GM12878 (cell line): ENCODE data around the gene COL23A1. TPM values are rescaled to one million over a fixed set of nuclear protein-coding genes. Genes with fewer than 3 reads are reported as not detected.

Source experiments
- ATAC-seq: fragments of 200-7000 bp; cut with Tn5 transposase; 3 replicates; pipeline ENCODE4 v1.9.1; 2020; ENCODE audit warnings: mild to moderate bottlenecking, moderate library complexity
- BruUV-seq: library from RNA; stranded (reverse); fragments of 400-500 nt; replicated peaks from 2 replicates; lab custom pipeline; 2021; lab: Mats Ljungman, UMichigan
- CTCF ChIA-PET: fragments of 300-600 bp; sonication (Branson Sonifier 250); formaldehyde crosslinking; extraction: SDS; loops from one replicate; lab custom pipeline; 2021; ENCODE audit warnings: inconsistent platforms; lab: Yijun Ruan, JAX
- POLR2A ChIA-PET: fragments of 350-600 bp; formaldehyde crosslinking; extraction: SDS; loops from one replicate; lab custom pipeline; 2021; ENCODE audit warnings: inconsistent platforms; lab: Charles Lee
- RAD21 ChIA-PET: fragments of 300-600 bp; sonication (Branson Sonifier 250); formaldehyde crosslinking; loops from one replicate; lab custom pipeline; 2023; ENCODE audit warnings: antibody characterized with exemption; ENCODE audit not compliant: unreplicated experiment; lab: Charles Lee
- SMC1A ChIA-PET: fragments of 300-600 bp; sonication (Branson Sonifier 250); formaldehyde crosslinking; loops from one replicate; lab custom pipeline; 2023; ENCODE audit not compliant: unreplicated experiment, uncharacterized antibody; lab: Charles Lee
- DNase-seq: peaks from one replicate; pipeline ENCODE4 v3.0.0-alpha.2; 2011; ENCODE audit warnings: low read depth, low spot score
- FAIRE-seq: peaks from 3 replicates; lab custom pipeline; 2011; peaks lifted over from hg19 to GRCh38; lab: Jason Lieb, UNC
- H2AFZ ChIP-seq: 2 replicates; pipeline ENCODE4 v1.6.0; 2011; ENCODE audit warnings: low read depth, low read length, control low read depth; ENCODE audit not compliant: control insufficient read depth
- H3K27ac ChIP-seq: 2 replicates; pipeline ENCODE4 v1.5.1; 2011; ENCODE audit warnings: control low read depth; ENCODE audit not compliant: control insufficient read depth, insufficient read depth
- H3K27me3 ChIP-seq, 2 experiments: replicated peaks in 1 of 2; 2 replicates each; pipeline versions ENCODE4 v1.6.0 to v1.6.1; 2011; ENCODE audit warnings: low read length in 1 of 2; ENCODE audit not compliant: control insufficient read depth in 2 of 2, insufficient read depth in 2 of 2
- H3K36me3 ChIP-seq, 2 experiments: 2 replicates each; pipeline ENCODE4 v1.5.1; 2011; ENCODE audit warnings: low read length in 1 of 2; ENCODE audit not compliant: control insufficient read depth in 2 of 2, insufficient read depth in 2 of 2
- H3K4me1 ChIP-seq: 2 replicates; pipeline ENCODE4 v1.6.1; 2011; ENCODE audit warnings: mild to moderate bottlenecking, low read length, moderate library complexity, mixed read lengths; ENCODE audit not compliant: control insufficient read depth, insufficient read depth
- H3K4me2 ChIP-seq: 2 replicates; pipeline ENCODE4 v1.6.0; 2011; ENCODE audit warnings: control low read depth; ENCODE audit not compliant: control insufficient read depth, insufficient read depth
- H3K4me3 ChIP-seq: fragments of 200-600 bp; sonication (generic); 2 replicates; pipeline ENCODE4 v1.5.1; 2016
- H3K79me2 ChIP-seq: 2 replicates; pipeline ENCODE4 v1.6.0; 2011; ENCODE audit warnings: low read length; ENCODE audit not compliant: control insufficient read depth, insufficient read depth
- H3K9ac ChIP-seq: 2 replicates; pipeline ENCODE4 v1.8.0; 2011; ENCODE audit warnings: low read length, control low read depth, mixed read lengths; ENCODE audit not compliant: control insufficient read depth, insufficient read depth
- H3K9me3 ChIP-seq: replicated peaks from 3 replicates; pipeline ENCODE4 v1.5.1; 2011; ENCODE audit warnings: mild to moderate bottlenecking, low read length; ENCODE audit not compliant: control insufficient read depth, insufficient read depth
- H4K20me1 ChIP-seq: 2 replicates; pipeline ENCODE4 v1.6.0; 2011; ENCODE audit not compliant: control insufficient read depth, insufficient read depth
- BCL3 ChIP-seq: IDR thresholded peaks from 2 replicates; pipeline ENCODE4 v1.6.1; 2011; ENCODE audit warnings: borderline replicate concordance, low read depth, mild to moderate bottlenecking, moderate library complexity, low read length; ENCODE audit not compliant: insufficient read depth, poor library complexity, severe bottlenecking
- BRCA1 ChIP-seq: IDR thresholded peaks from 2 replicates; pipeline ENCODE4 v1.6.1; 2011; ENCODE audit warnings: low read depth, low read length, improper control_type of control experiment
- FOS ChIP-seq: IDR thresholded peaks from 3 replicates; pipeline ENCODE4 v1.6.1; 2011; ENCODE audit warnings: borderline replicate concordance; ENCODE audit not compliant: insufficient read length; ENCODE audit errors: extremely low read depth
- IRF4 ChIP-seq: IDR thresholded peaks from 2 replicates; pipeline ENCODE4 v1.6.1; 2011; ENCODE audit warnings: low read depth, low read length
- NFXL1 ChIP-seq: fragments of 450-650 bp; IDR thresholded peaks from 2 replicates; pipeline ENCODE4 v1.6.1; 2017; ENCODE audit warnings: antibody characterized with exemption, mild to moderate bottlenecking, borderline replicate concordance
- NFYB ChIP-seq: IDR thresholded peaks from 2 replicates; pipeline ENCODE4 v1.6.1; 2011; ENCODE audit warnings: low read depth, mild to moderate bottlenecking, low read length, improper control_type of control experiment, moderate library complexity; ENCODE audit not compliant: insufficient read depth
- NRF1 ChIP-seq: conservative IDR thresholded peaks from 2 replicates; pipeline ENCODE4 v1.6.1; 2011; ENCODE audit warnings: mild to moderate bottlenecking, low read depth, low read length, improper control_type of control experiment
- SMAD5 ChIP-seq: IDR thresholded peaks from 2 replicates; pipeline ENCODE4 v1.6.1; 2016; ENCODE audit warnings: antibody characterized with exemption, low read depth
- SREBF1 ChIP-seq: IDR thresholded peaks from 2 replicates; pipeline ENCODE4 v1.6.1; 2012; ENCODE audit warnings: mild to moderate bottlenecking, low read length
- TAF1 ChIP-seq: IDR thresholded peaks from 2 replicates; pipeline ENCODE4 v1.6.1; 2011; ENCODE audit warnings: mild to moderate bottlenecking, low read depth, low read length, borderline replicate concordance
- WGBS: methylation state at CpG from one replicate; pipeline ENCODE4 v1.1.6; 2016; ENCODE audit warnings: low lambda C conversion rate; ENCODE audit not compliant: insufficient replicate concordance, insufficient coverage; ENCODE audit errors: missing lambda C conversion rate; 5-methylcytosine and 5-hydroxymethylcytosine counted together
- in situ Hi-C: fragments of 300-500 bp; cut with MboI; formaldehyde crosslinking; loops from 9 replicates; pipeline ENCODE4 v1.14.3; 2018; ENCODE audit warnings: mixed read lengths
- intact Hi-C: fragments of 100-400 bp; cut with micrococcal nuclease; formaldehyde crosslinking; loops from one replicate; pipeline ENCODE4 v1.14.2; 2022; ENCODE audit not compliant: unreplicated experiment
- polyA plus RNA-seq, 11 experiments: library from polyadenylated mRNA; depleted of rRNA in 4 of 11; unstranded in 6 of 11; stranded (reverse) in 5 of 11; fragments of >200 nt; fragmentation: Nextera tagmentation in 4 of 11; fragmentation: Illumina TruSeq in 1 of 11; extraction: Ambion mirVana in 4 of 11; extraction: Trizol in 1 of 11; gene quantifications; 1 replicate in 1 of 11; 2 replicates in 10 of 11; pipeline versions ENCODE4 v1.2.1 to v1.2.3, GENCODE V29; 2011 to 2016; ENCODE audit warnings: inconsistent platforms in 2 of 11, missing spikeins in 2 of 11, low read depth in 1 of 11
- total RNA-seq, 4 experiments: library from RNA; depleted of rRNA in 3 of 4; stranded (reverse); fragments of >200 nt in 3 of 4; fragmentation: Illumina TruSeq in 1 of 4; extraction: Trizol in 1 of 4; gene quantifications; 2 replicates each; pipeline versions ENCODE4 v1.2.1 to v1.2.3, GENCODE V29; 2013 to 2021

Gene COL23A1
- total and polyA plus RNA-seq, 10 of the 15 experiments (the other 5 are each of a cell fraction or from before 2014, with no cell fraction given) = 0.03 to 0.83 (median 0.09) TPM; not detected in 5

GRCh38 chr5:178536541-178537466 is 53.4 kb downstream of the COL23A1 start:
- SMC1A ChIA-PET = no interaction called here
- BruUV-seq = no TSS peak
- FAIRE-seq = no peak

GRCh38 chr5:178535299-178536175 is 54.7 kb downstream of the COL23A1 start:
- no peak for DNase-seq
- SMC1A ChIA-PET = no interaction called here
- Histone ChIP-seq H3K4me3 (no peak overlapping the region), H4K20me1 (no peaks in the 10 kb centered on the region), H3K9ac (no peak overlapping the region), H3K79me2 (no peaks in the 10 kb centered on the region), H3K27me3 (no peaks in the 10 kb centered on the region), H3K4me1 (no peaks in the 10 kb centered on the region), H2AFZ (no peak overlapping the region), H3K4me2 (no peak overlapping the region), H3K27ac (no peak overlapping the region), H3K9me3 (no peaks in the 10 kb centered on the region), H3K36me3 (no peaks in the 10 kb centered on the region)
- CTCF ChIA-PET = no interaction called here
- intact Hi-C loops = no loop called here
- RAD21 ChIA-PET = no interaction called here
- ATAC-seq = no peak
- FAIRE-seq = no peak
- POLR2A ChIA-PET = no interaction called here
- in situ Hi-C loops = no loop called here
- BruUV-seq = no TSS peak
- WGBS = 42% methylated on average over 20 of the region's 20 CpGs
- no peak for TF ChIP-seq SMAD5
- no peak for TF ChIP-seq NFXL1
- TF ChIP-seq BCL3 = no peak
- no peak for TF ChIP-seq NFYB
- TF ChIP-seq FOS = no peak
- TF ChIP-seq BRCA1 = no peak
- no peak for TF ChIP-seq IRF4
- no peak for TF ChIP-seq NRF1
- TF ChIP-seq SREBF1 = no peak

More at GRCh38 chr5:178536541-178537466, 53.4 kb downstream of the COL23A1 start:
- intact Hi-C loops (no loop called here), in situ Hi-C loops (no loop called here)
- H3K79me2 ChIP-seq = no peaks in the 10 kb centered on the region
- no peak overlapping the region for H3K9ac ChIP-seq
- no peaks in the 10 kb centered on the region for H3K4me1 ChIP-seq
- ATAC-seq = no peak
- H3K9me3 ChIP-seq = no peaks in the 10 kb centered on the region
- H3K4me3 ChIP-seq = no peak overlapping the region
- no peak overlapping the region for H3K4me2 ChIP-seq
- DNase-seq = no peak
- WGBS = 54% methylated on average over 25 of the region's 26 CpGs
- H4K20me1 ChIP-seq = no peaks in the 10 kb centered on the region
- H3K36me3 ChIP-seq = no peaks in the 10 kb centered on the region
- CTCF ChIA-PET = no interaction called here
- POLR2A ChIA-PET = no interaction called here
- TF ChIP-seq TAF1 = no peak
- RAD21 ChIA-PET = no interaction called here
- H2AFZ ChIP-seq = no peak overlapping the region
- H3K27ac ChIP-seq = no peak overlapping the region
- no peaks in the 10 kb centered on the region for H3K27me3 ChIP-seq
